HepG2 (cell line): ENCODE results near the gene GPS1. TPM values are rescaled to one million over a fixed set of nuclear protein-coding genes. Genes with fewer than 3 reads are reported as not detected.

Experiments used
- CBX5 ChIP-seq: sonication (generic); formaldehyde crosslinking; IDR thresholded peaks from 2 replicates; pipeline ENCODE4 v1.4.0; 2020; ENCODE audit warnings: missing genetic modification reagents, borderline replicate concordance
- DNMT1 ChIP-seq: sonication (generic); formaldehyde crosslinking; IDR thresholded peaks from 2 replicates; pipeline ENCODE4 v1.5.1; 2020; ENCODE audit warnings: mild to moderate bottlenecking, missing genetic modification reagents
- FIP1L1 ChIP-seq: fragments of 200-400 bp; formaldehyde crosslinking; IDR thresholded peaks from 2 replicates; pipeline ENCODE4 v1.6.1; 2018; ENCODE audit warnings: low read depth, mild to moderate bottlenecking, low read length, moderate library complexity, borderline replicate concordance; ENCODE audit not compliant: insufficient read depth
- FOSL1 ChIP-seq: sonication (generic); formaldehyde crosslinking; IDR thresholded peaks from 2 replicates; pipeline ENCODE4 v1.9.0; 2021; ENCODE audit warnings: missing genetic modification reagents, borderline replicate concordance
- FOXK2 ChIP-seq: fragments of 450-650 bp; IDR thresholded peaks from 2 replicates; pipeline ENCODE4 v1.6.1; 2016
- PAX8 ChIP-seq: sonication (generic); formaldehyde crosslinking; IDR thresholded peaks from 2 replicates; pipeline ENCODE4 v1.8.0; 2022; ENCODE audit warnings: mild to moderate bottlenecking, missing genetic modification reagents, borderline replicate concordance
- TFAP4 ChIP-seq: sonication (generic); IDR thresholded peaks from 2 replicates; pipeline ENCODE4 v1.6.1; 2016; ENCODE audit warnings: low read depth, borderline replicate concordance
- THAP11 ChIP-seq: IDR thresholded peaks from 2 replicates; pipeline ENCODE4 v1.6.1; 2016; ENCODE audit warnings: missing biosample characterization, missing genetic modification reagents
- ZNF597 ChIP-seq: sonication (generic); formaldehyde crosslinking; IDR thresholded peaks from 2 replicates; pipeline ENCODE4 v1.5.0; 2020; ENCODE audit warnings: missing genetic modification reagents
- ZNF772 ChIP-seq: sonication (generic); formaldehyde crosslinking; IDR thresholded peaks from 2 replicates; pipeline ENCODE4 v1.5.0; 2020; ENCODE audit warnings: mild to moderate bottlenecking, missing genetic modification reagents
- polyA plus RNA-seq, 8 experiments: library from polyadenylated mRNA; depleted of rRNA in 3 of 8; stranded (reverse) in 7 of 8; unstranded in 1 of 8; fragments of >200 nt; fragmentation: Illumina TruSeq in 4 of 8; extraction: Trizol in 4 of 8; gene quantifications; 2 replicates each; pipeline versions ENCODE4 v1.2.1 to v1.2.3, GENCODE V29; 2011 to 2016; ENCODE audit warnings: low read depth in 4 of 8, missing spikeins in 1 of 8, mixed read lengths in 1 of 8; ENCODE audit not compliant: insufficient read depth in 1 of 8
- total RNA-seq, 5 experiments: library from RNA; depleted of rRNA; stranded (reverse); fragments of >200 nt; fragmentation: Illumina TruSeq; extraction: Trizol; gene quantifications; 2 replicates each; pipeline ENCODE4 v1.2.3, GENCODE V29; 2016; ENCODE audit warnings: low read depth in 1 of 5
- TF ChIP-seq, protein P1 (sequence below), 2 experiments: IDR thresholded peaks; 2 replicates each; pipeline ENCODE4 v1.6.1; 2011 to 2012; ENCODE audit warnings: low read length in 2 of 2, borderline replicate concordance in 1 of 2, low read depth in 1 of 2, mild to moderate bottlenecking in 1 of 2, moderate library complexity in 1 of 2
- TF ChIP-seq, protein P2 (sequence below): IDR thresholded peaks from 2 replicates; pipeline ENCODE4 v1.6.1; 2012; ENCODE audit warnings: low read depth, low read length, improper control_type of control experiment
- TF ChIP-seq, protein P3 (sequence below): IDR thresholded peaks from 2 replicates; pipeline ENCODE4 v1.6.1; 2016; ENCODE audit warnings: low read depth
- TF ChIP-seq, protein P4 (sequence below): sonication (generic); formaldehyde crosslinking; IDR thresholded peaks from 2 replicates; pipeline ENCODE4 v1.4.0; 2020; ENCODE audit warnings: mild to moderate bottlenecking, missing genetic modification reagents
- TF ChIP-seq, protein P5 (sequence below): sonication (generic); formaldehyde crosslinking; IDR thresholded peaks from 2 replicates; pipeline ENCODE4 v1.4.0; 2020; ENCODE audit warnings: missing genetic modification reagents

GPS1 gene
- total and polyA plus RNA-seq, 2 of the 13 experiments (the other 11 are each of a cell fraction or from before 2014, with no cell fraction given), result 124 to 128 TPM

- TF ChIP-seq, protein P1, sequence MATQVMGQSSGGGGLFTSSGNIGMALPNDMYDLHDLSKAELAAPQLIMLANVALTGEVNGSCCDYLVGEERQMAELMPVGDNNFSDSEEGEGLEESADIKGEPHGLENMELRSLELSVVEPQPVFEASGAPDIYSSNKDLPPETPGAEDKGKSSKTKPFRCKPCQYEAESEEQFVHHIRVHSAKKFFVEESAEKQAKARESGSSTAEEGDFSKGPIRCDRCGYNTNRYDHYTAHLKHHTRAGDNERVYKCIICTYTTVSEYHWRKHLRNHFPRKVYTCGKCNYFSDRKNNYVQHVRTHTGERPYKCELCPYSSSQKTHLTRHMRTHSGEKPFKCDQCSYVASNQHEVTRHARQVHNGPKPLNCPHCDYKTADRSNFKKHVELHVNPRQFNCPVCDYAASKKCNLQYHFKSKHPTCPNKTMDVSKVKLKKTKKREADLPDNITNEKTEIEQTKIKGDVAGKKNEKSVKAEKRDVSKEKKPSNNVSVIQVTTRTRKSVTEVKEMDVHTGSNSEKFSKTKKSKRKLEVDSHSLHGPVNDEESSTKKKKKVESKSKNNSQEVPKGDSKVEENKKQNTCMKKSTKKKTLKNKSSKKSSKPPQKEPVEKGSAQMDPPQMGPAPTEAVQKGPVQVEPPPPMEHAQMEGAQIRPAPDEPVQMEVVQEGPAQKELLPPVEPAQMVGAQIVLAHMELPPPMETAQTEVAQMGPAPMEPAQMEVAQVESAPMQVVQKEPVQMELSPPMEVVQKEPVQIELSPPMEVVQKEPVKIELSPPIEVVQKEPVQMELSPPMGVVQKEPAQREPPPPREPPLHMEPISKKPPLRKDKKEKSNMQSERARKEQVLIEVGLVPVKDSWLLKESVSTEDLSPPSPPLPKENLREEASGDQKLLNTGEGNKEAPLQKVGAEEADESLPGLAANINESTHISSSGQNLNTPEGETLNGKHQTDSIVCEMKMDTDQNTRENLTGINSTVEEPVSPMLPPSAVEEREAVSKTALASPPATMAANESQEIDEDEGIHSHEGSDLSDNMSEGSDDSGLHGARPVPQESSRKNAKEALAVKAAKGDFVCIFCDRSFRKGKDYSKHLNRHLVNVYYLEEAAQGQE (IDR thresholded peaks at IDR 0.05; ENCODE audit: borderline replicate concordance in 1 of 2, low read depth in 1 of 2, low read length in 2 of 2), result no peak
- no peak for TF ChIP-seq ZNF597 (CRISPR knock-in tag)
- TF ChIP-seq FIP1L1, result no peak
- peak; percentile 72 for TF ChIP-seq ZNF772 (CRISPR knock-in tag)
- peak; percentile 15; the same call in 1 of the 2 replicates for TF ChIP-seq FOXK2
- TF ChIP-seq, protein P2, sequence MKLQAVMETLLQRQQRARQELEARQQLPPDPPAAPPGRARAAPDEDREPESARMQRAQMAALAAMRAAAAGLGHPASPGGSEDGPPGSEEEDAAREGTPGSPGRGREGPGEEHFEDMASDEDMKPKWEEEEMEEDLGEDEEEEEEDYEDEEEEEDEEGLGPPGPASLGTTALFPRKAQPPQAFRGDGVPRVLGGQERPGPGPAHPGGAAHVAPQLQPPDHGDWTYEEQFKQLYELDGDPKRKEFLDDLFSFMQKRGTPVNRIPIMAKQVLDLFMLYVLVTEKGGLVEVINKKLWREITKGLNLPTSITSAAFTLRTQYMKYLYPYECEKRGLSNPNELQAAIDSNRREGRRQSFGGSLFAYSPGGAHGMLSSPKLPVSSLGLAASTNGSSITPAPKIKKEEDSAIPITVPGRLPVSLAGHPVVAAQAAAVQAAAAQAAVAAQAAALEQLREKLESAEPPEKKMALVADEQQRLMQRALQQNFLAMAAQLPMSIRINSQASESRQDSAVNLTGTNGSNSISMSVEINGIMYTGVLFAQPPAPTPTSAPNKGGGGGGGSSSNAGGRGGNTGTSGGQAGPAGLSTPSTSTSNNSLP, result no peak
- TF ChIP-seq TFAP4, result peak; percentile 68; the same call in 1 of the 2 replicates
- TF ChIP-seq PAX8 (CRISPR knock-in tag), result no peak
- peak; percentile 97; the same call in 1 of the 2 replicates for TF ChIP-seq CBX5 (CRISPR knock-in tag)
- TF ChIP-seq, protein P3, sequence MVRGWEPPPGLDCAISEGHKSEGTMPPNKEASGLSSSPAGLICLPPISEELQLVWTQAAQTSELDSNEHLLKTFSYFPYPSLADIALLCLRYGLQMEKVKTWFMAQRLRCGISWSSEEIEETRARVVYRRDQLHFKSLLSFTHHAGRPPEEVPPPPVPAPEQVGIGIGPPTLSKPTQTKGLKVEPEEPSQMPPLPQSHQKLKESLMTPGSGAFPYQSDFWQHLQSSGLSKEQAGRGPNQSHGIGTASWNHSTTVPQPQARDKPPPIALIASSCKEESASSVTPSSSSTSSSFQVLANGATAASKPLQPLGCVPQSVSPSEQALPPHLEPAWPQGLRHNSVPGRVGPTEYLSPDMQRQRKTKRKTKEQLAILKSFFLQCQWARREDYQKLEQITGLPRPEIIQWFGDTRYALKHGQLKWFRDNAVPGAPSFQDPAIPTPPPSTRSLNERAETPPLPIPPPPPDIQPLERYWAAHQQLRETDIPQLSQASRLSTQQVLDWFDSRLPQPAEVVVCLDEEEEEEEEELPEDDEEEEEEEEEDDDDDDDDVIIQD (CRISPR knock-in tag), result peak; percentile 12; the same call in 1 of the 2 replicates
- TF ChIP-seq FOSL1 (CRISPR knock-in tag), result no peak
- peak; percentile 80 for TF ChIP-seq THAP11 (CRISPR knock-in tag)
- TF ChIP-seq, protein P4, sequence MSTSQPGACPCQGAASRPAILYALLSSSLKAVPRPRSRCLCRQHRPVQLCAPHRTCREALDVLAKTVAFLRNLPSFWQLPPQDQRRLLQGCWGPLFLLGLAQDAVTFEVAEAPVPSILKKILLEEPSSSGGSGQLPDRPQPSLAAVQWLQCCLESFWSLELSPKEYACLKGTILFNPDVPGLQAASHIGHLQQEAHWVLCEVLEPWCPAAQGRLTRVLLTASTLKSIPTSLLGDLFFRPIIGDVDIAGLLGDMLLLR (CRISPR knock-in tag), result no peak
- no peak for TF ChIP-seq DNMT1 (CRISPR knock-in tag)
- TF ChIP-seq, protein P5, sequence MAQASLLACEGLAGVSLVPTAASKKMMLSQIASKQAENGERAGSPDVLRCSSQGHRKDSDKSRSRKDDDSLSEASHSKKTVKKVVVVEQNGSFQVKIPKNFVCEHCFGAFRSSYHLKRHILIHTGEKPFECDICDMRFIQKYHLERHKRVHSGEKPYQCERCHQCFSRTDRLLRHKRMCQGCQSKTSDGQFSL (CRISPR knock-in tag), result peak; percentile 58; the same call in 1 of the 2 replicates
These were observed 50.3 kb downstream of the GPS1 start (continued) for GRCh38 chr17:82101767-82102679.
